Activated B cell treated with CpG ODN at 0.5 μM for 24 hours (primary cell): Measurements from ENCODE around the gene ATG5. TPM values are rescaled to one million over a fixed set of nuclear protein-coding genes. Genes with fewer than 3 reads are reported as not detected.

ENCODE experiments used
- ATAC-seq: fragments of 200-7000 bp; cut with Tn5 transposase; one replicate; pipeline ENCODE4 v1.10.0; 2021; ENCODE audit warnings: low read depth, mild to moderate bottlenecking, moderate library complexity
- CTCF ChIA-PET: fragments of 350-600 bp; sonication (Branson Sonifier 250); formaldehyde crosslinking; loops from one replicate; lab custom pipeline; 2021; ENCODE audit warnings: antibody characterized with exemption; lab: Charles Lee
- POLR2A ChIA-PET: fragments of 350-600 bp; sonication (Branson Sonifier 250); formaldehyde crosslinking; loops from one replicate; lab custom pipeline; 2021; ENCODE audit warnings: antibody characterized with exemption; lab: Charles Lee
- DNase-seq: peaks from one replicate; pipeline ENCODE4 v3.0.0; 2022
- H3K27ac Mint-ChIP-seq: one replicate; pipeline ENCODE4 v1.8.0; 2020; ENCODE audit warnings: mixed read lengths
- H3K27me3 Mint-ChIP-seq: one replicate; pipeline ENCODE4 v1.8.0; 2021; ENCODE audit warnings: mixed read lengths
- H3K36me3 Mint-ChIP-seq: one replicate; pipeline ENCODE4 v1.8.0; 2021; ENCODE audit warnings: low read depth, mixed read lengths
- H3K4me1 Mint-ChIP-seq: one replicate; pipeline ENCODE4 v1.8.0; 2021; ENCODE audit warnings: mixed read lengths
- H3K4me3 Mint-ChIP-seq: one replicate; pipeline ENCODE4 v1.8.0; 2020; ENCODE audit warnings: mild to moderate bottlenecking, mixed read lengths
- H3K9me3 Mint-ChIP-seq: one replicate; pipeline ENCODE4 v1.8.0; 2020; ENCODE audit warnings: mixed read lengths
- CTCF ChIP-seq: fragments of 200-600 bp; IDR thresholded peaks from one replicate; pipeline ENCODE4 v1.8.0; 2022; ENCODE audit warnings: antibody characterized with exemption, mild to moderate bottlenecking
- intact Hi-C: fragments of 100-400 bp; cut with micrococcal nuclease; formaldehyde crosslinking; loops from one replicate; pipeline ENCODE4 v1.15.1; 2024
- total RNA-seq: library from RNA; stranded (reverse); gene quantifications from 2 replicates; pipeline ENCODE4 v1.2.3, GENCODE V29; 2022

The ATG5 gene
- total RNA-seq, 1 donor from 2014 or later, result 30.3 TPM

- no peak overlapping the region for H3K27ac Mint-ChIP-seq
- ChIA-PET CTCF (no interaction called here), POLR2A (no interaction called here)
- ATAC-seq (no peak), DNase-seq (no peak)
- H3K4me1 Mint-ChIP-seq, result peaks cover 13% of the 10 kb centered on the region
- H3K27me3 Mint-ChIP-seq, result no peaks in the 10 kb centered on the region
- no peak for TF ChIP-seq CTCF
- intact Hi-C loops, result no loop called here
- no peaks in the 10 kb centered on the region for H3K9me3 Mint-ChIP-seq
- peaks cover 4% of the 10 kb centered on the region for H3K36me3 Mint-ChIP-seq
- no peak overlapping the region for H3K4me3 Mint-ChIP-seq
Observed at GRCh38 chr6:106215608-106216007, 110.0 kb downstream of the ATG5 start.

- POLR2A ChIA-PET, result no interaction called here
- intact Hi-C loops, result no loop called here
- H3K27me3 Mint-ChIP-seq, result no peaks in the 10 kb centered on the region
Observed at GRCh38 chr6:106214531-106214930, 111.0 kb downstream of the ATG5 start.

GRCh38 chr6:106213660-106214289 lies 111.8 kb downstream of the ATG5 start:
- Mint-ChIP-seq H3K9me3 (peaks cover 4% of the 10 kb centered on the region), H3K27ac (no peak overlapping the region), H3K4me3 (no peak overlapping the region), H3K27me3 (no peaks in the 10 kb centered on the region), H3K4me1 (peaks cover 12% of the 10 kb centered on the region), H3K36me3 (peaks cover 13% of the 10 kb centered on the region)
- ChIA-PET CTCF (interaction anchor here (1.8 kb wide), 1 partner anchor 9 kb away, joined by 8 read pairs; no protein-coding TSS in a partner anchor), POLR2A (no interaction called here)
- no peak for TF ChIP-seq CTCF
- intact Hi-C loops, result no loop called here
- DNase-seq, result no peak
- ATAC-seq, result no peak

More at GRCh38 chr6:106214531-106214930, 111.0 kb downstream of the ATG5 start:
- DNase-seq (no peak), ATAC-seq (no peak)
- H3K27ac Mint-ChIP-seq, result no peak overlapping the region
- H3K4me1 Mint-ChIP-seq, result peaks cover 12% of the 10 kb centered on the region
- TF ChIP-seq CTCF, result no peak
- CTCF ChIA-PET, result interaction anchor here (0.7 to 1.8 kb wide), 2 partner anchors 8 to 28 kb away, joined by 3 to 8 read pairs; no protein-coding TSS in a partner anchor
- no peak overlapping the region for H3K4me3 Mint-ChIP-seq
- H3K36me3 Mint-ChIP-seq, result peaks cover 5% of the 10 kb centered on the region
- no peaks in the 10 kb centered on the region for H3K9me3 Mint-ChIP-seq

- ChIA-PET POLR2A (no interaction called here), CTCF (interaction anchor here (0.7 to 1.8 kb wide), 3 partner anchors 10 to 295 kb away, joined by 3 to 8 read pairs (median 3); no protein-coding TSS in a partner anchor)
- Mint-ChIP-seq H3K9me3 (peaks cover 4% of the 10 kb centered on the region), H3K27me3 (no peaks in the 10 kb centered on the region), H3K36me3 (peaks cover 19% of the 10 kb centered on the region), H3K4me1 (peaks cover 12% of the 10 kb centered on the region), H3K27ac (no peak overlapping the region), H3K4me3 (no peak overlapping the region)
- ATAC-seq, result no peak
- TF ChIP-seq CTCF, result no peak
- no peak for DNase-seq
- intact Hi-C loops, result no loop called here
Observed at GRCh38 chr6:106212576-106212975, 113.0 kb downstream of the ATG5 start.

GRCh38 chr6:106206905-106207304 lies 118.7 kb downstream of the ATG5 start:
- ChIA-PET POLR2A (no interaction called here), CTCF (no interaction called here)
- no peak overlapping the region for H3K4me3 Mint-ChIP-seq
- H3K27ac Mint-ChIP-seq, result no peak overlapping the region
- intact Hi-C loops, result no loop called here
- no peaks in the 10 kb centered on the region for H3K27me3 Mint-ChIP-seq
- ATAC-seq (no peak), DNase-seq (no peak)
- peaks cover 8% of the 10 kb centered on the region for H3K4me1 Mint-ChIP-seq
- no peak for TF ChIP-seq CTCF
- peaks cover 38% of the 10 kb centered on the region for H3K36me3 Mint-ChIP-seq
- H3K9me3 Mint-ChIP-seq, result peaks cover 4% of the 10 kb centered on the region
